ENCODE results near the gene PCMTD2.

GRCh38 chr20:64254571-64255360 lies 782 bp upstream of the PCMTD2 start:
- TF ChIP-seq CTCF (IDR thresholded peaks at IDR 0.05) (no peak), SP1 (CRISPR knock-in tag; conservative IDR thresholded peaks at IDR 0.05) (no peak), HMGXB4 (CRISPR knock-in tag; IDR thresholded peaks at IDR 0.05) (no peak), ELF4 (CRISPR knock-in tag; IDR thresholded peaks at IDR 0.05; ENCODE audit: low read depth) (no peak), NR1H2 (CRISPR knock-in tag; IDR thresholded peaks at IDR 0.05) (no peak)
- TF ChIP-seq, protein P1, sequence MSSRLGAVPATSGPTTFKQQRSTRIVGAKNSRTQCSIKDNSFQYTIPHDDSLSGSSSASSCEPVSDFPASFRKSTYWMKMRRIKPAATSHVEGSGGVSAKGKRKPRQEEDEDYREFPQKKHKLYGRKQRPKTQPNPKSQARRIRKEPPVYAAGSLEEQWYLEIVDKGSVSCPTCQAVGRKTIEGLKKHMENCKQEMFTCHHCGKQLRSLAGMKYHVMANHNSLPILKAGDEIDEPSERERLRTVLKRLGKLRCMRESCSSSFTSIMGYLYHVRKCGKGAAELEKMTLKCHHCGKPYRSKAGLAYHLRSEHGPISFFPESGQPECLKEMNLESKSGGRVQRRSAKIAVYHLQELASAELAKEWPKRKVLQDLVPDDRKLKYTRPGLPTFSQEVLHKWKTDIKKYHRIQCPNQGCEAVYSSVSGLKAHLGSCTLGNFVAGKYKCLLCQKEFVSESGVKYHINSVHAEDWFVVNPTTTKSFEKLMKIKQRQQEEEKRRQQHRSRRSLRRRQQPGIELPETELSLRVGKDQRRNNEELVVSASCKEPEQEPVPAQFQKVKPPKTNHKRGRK (CRISPR knock-in tag; IDR thresholded peaks at IDR 0.05; ENCODE audit: borderline replicate concordance) = no peak

Data from WTC11 (cell line).